Neural progenitor cell (in vitro differentiated cells): ENCODE measurements around the gene ADARB2. TPM values are rescaled to one million over a fixed set of nuclear protein-coding genes. Genes with fewer than 3 reads are reported as not detected.

Source experiments
- DNase-seq: peaks from one replicate; pipeline ENCODE4 v3.0.0-alpha.2; 2016; ENCODE audit warnings: low spot score
- H2AFZ ChIP-seq: fragments of 200-600 bp; sonication (generic); replicated peaks from 2 replicates; pipeline ENCODE4 v1.6.1; 2016; ENCODE audit warnings: antibody characterized with exemption
- H3F3A ChIP-seq: fragments of 200-600 bp; sonication (generic); 2 replicates; pipeline ENCODE4 v1.6.1; 2016; ENCODE audit warnings: antibody characterized with exemption, low read depth
- H3K27ac ChIP-seq: fragments of 200-600 bp; sonication (generic); 2 replicates; pipeline ENCODE4 v1.5.1; 2016; ENCODE audit warnings: mild to moderate bottlenecking
- H3K27me3 ChIP-seq: fragments of 200-600 bp; sonication (generic); 2 replicates; pipeline ENCODE4 v1.6.1; 2016; ENCODE audit warnings: mild to moderate bottlenecking, moderate library complexity
- H3K36me3 ChIP-seq: fragments of 200-600 bp; sonication (generic); 2 replicates; pipeline ENCODE4 v1.5.1; 2016
- H3K4me1 ChIP-seq: fragments of 200-600 bp; sonication (generic); 2 replicates; pipeline ENCODE4 v1.6.1; 2016; ENCODE audit warnings: mixed run types
- H3K4me2 ChIP-seq: fragments of 200-600 bp; sonication (generic); 2 replicates; pipeline ENCODE4 v1.6.1; 2016
- H3K4me3 ChIP-seq: fragments of 200-600 bp; sonication (generic); 2 replicates; pipeline ENCODE4 v1.5.1; 2016
- H3K79me2 ChIP-seq: fragments of 200-600 bp; sonication (generic); 2 replicates; pipeline ENCODE4 v1.6.1; 2016; ENCODE audit warnings: low read depth
- H3K9ac ChIP-seq: fragments of 200-600 bp; sonication (generic); 2 replicates; pipeline ENCODE4 v1.6.1; 2016
- H3K9me3 ChIP-seq: fragments of 200-600 bp; sonication (generic); 2 replicates; pipeline ENCODE4 v1.5.1; 2016; ENCODE audit warnings: low read depth
- H4K20me1 ChIP-seq: fragments of 200-600 bp; sonication (generic); 2 replicates; pipeline ENCODE4 v1.6.1; 2016; ENCODE audit warnings: low read depth
- H3K27ac Mint-ChIP-seq: 3 replicates; pipeline ENCODE4 v1.8.0; 2021; ENCODE audit warnings: mixed read lengths
- H3K27me3 Mint-ChIP-seq: 2 replicates; pipeline ENCODE4 v1.8.0; 2022; ENCODE audit warnings: low read depth, mild to moderate bottlenecking, inconsistent platforms, moderate library complexity, mixed read lengths; ENCODE audit not compliant: insufficient read depth
- H3K36me3 Mint-ChIP-seq: 3 replicates; pipeline ENCODE4 v1.8.0; 2021; ENCODE audit warnings: mixed read lengths
- H3K4me1 Mint-ChIP-seq: 3 replicates; pipeline ENCODE4 v1.8.0; 2021; ENCODE audit warnings: mixed read lengths
- H3K4me3 Mint-ChIP-seq: 3 replicates; pipeline ENCODE4 v1.8.0; 2021; ENCODE audit warnings: mild to moderate bottlenecking, moderate library complexity, mixed read lengths
- H3K9me3 Mint-ChIP-seq: 3 replicates; pipeline ENCODE4 v1.8.0; 2020; ENCODE audit warnings: mixed read lengths
- CTCF ChIP-seq: fragments of 200-600 bp; sonication (generic); IDR thresholded peaks from 2 replicates; pipeline ENCODE4 v1.5.1; 2017; ENCODE audit warnings: antibody characterized with exemption, mild to moderate bottlenecking
- EZH2 ChIP-seq: fragments of 200-600 bp; sonication (generic); IDR thresholded peaks from 2 replicates; pipeline ENCODE4 v1.6.1; 2017; ENCODE audit warnings: antibody characterized with exemption, mild to moderate bottlenecking, moderate library complexity
- EZH2phosphoT487 ChIP-seq: fragments of 200-600 bp; sonication (generic); IDR thresholded peaks from 2 replicates; pipeline ENCODE4 v1.6.1; 2017; ENCODE audit warnings: antibody characterized with exemption
- total RNA-seq: library from RNA; depleted of rRNA; stranded (reverse); fragments of >200 nt; gene quantifications from 2 replicates; pipeline ENCODE4 v1.2.3, GENCODE V29; 2015; ENCODE audit warnings: low replicate concordance

Gene ADARB2
- total RNA-seq, 1 donor from 2014 or later = not detected

GRCh38 chr10:1213252-1214070, 523.9 kb downstream of the ADARB2 start:
- Histone ChIP-seq H3F3A (no peaks in the 10 kb centered on the region), H3K79me2 (no peaks in the 10 kb centered on the region), H3K36me3 (no peaks in the 10 kb centered on the region), H2AFZ (no peak overlapping the region), H3K27ac (no peak overlapping the region), H3K4me3 (no peak overlapping the region), H3K4me1 (no peaks in the 10 kb centered on the region), H3K9ac (no peak overlapping the region), H3K27me3 (no peaks in the 10 kb centered on the region), H3K9me3 (no peaks in the 10 kb centered on the region), H3K4me2 (no peak overlapping the region), H4K20me1 (no peaks in the 10 kb centered on the region)
- H3K36me3 Mint-ChIP-seq = no peaks in the 10 kb centered on the region
- peaks cover 5% of the 10 kb centered on the region for H3K27me3 Mint-ChIP-seq
- peaks cover 2% of the 10 kb centered on the region for H3K9me3 Mint-ChIP-seq
- no peak overlapping the region for H3K27ac Mint-ChIP-seq
- no peak for TF ChIP-seq EZH2phosphoT487
- no peak for TF ChIP-seq EZH2
- no peak for TF ChIP-seq CTCF
- no peak overlapping the region for H3K4me3 Mint-ChIP-seq
- DNase-seq = no peak
- peaks cover 5% of the 10 kb centered on the region for H3K4me1 Mint-ChIP-seq

GRCh38 chr10:1212571-1213141, 524.7 kb downstream of the ADARB2 start:
- DNase-seq = no peak
- no peak overlapping the region for H3K4me2 ChIP-seq
- no peaks in the 10 kb centered on the region for H3K36me3 ChIP-seq
- no peaks in the 10 kb centered on the region for H4K20me1 ChIP-seq
- no peaks in the 10 kb centered on the region for H3K4me1 ChIP-seq
- no peak overlapping the region for H2AFZ ChIP-seq
- H3K27ac ChIP-seq = no peak overlapping the region
- peaks cover 5% of the 10 kb centered on the region for H3K4me1 Mint-ChIP-seq
- H3K9me3 Mint-ChIP-seq = peaks cover 2% of the 10 kb centered on the region
- no peak overlapping the region for H3K4me3 Mint-ChIP-seq
- peaks cover 5% of the 10 kb centered on the region for H3K27me3 Mint-ChIP-seq
- no peak overlapping the region for H3K9ac ChIP-seq
- H3K4me3 ChIP-seq = no peak overlapping the region
- H3K27ac Mint-ChIP-seq = no peak overlapping the region
- H3K27me3 ChIP-seq = no peaks in the 10 kb centered on the region
- H3K36me3 Mint-ChIP-seq = no peaks in the 10 kb centered on the region
- no peaks in the 10 kb centered on the region for H3F3A ChIP-seq
- TF ChIP-seq EZH2 = no peak
- no peak for TF ChIP-seq EZH2phosphoT487
- no peak for TF ChIP-seq CTCF
- H3K9me3 ChIP-seq = no peaks in the 10 kb centered on the region
- H3K79me2 ChIP-seq = no peaks in the 10 kb centered on the region

- Mint-ChIP-seq H3K27me3 (peaks cover 5% of the 10 kb centered on the region), H3K36me3 (no peaks in the 10 kb centered on the region), H3K4me3 (no peak overlapping the region), H3K27ac (no peak overlapping the region), H3K9me3 (peaks cover 2% of the 10 kb centered on the region), H3K4me1 (peaks cover 5% of the 10 kb centered on the region)
- no peak overlapping the region for H2AFZ ChIP-seq
- H3K36me3 ChIP-seq = no peaks in the 10 kb centered on the region
- H3K9me3 ChIP-seq = no peaks in the 10 kb centered on the region
- no peak overlapping the region for H3K9ac ChIP-seq
- TF ChIP-seq EZH2phosphoT487 (no peak), EZH2 (no peak), CTCF (no peak)
- H3K27ac ChIP-seq = no peak overlapping the region
- H3K4me1 ChIP-seq = no peaks in the 10 kb centered on the region
- no peak for DNase-seq
- no peaks in the 10 kb centered on the region for H4K20me1 ChIP-seq
- no peaks in the 10 kb centered on the region for H3K27me3 ChIP-seq
- no peak overlapping the region for H3K4me2 ChIP-seq
- H3K4me3 ChIP-seq = no peak overlapping the region
- no peaks in the 10 kb centered on the region for H3K79me2 ChIP-seq
- H3F3A ChIP-seq = no peaks in the 10 kb centered on the region
Measured at GRCh38 chr10:1211844-1212570, 525.3 kb downstream of the ADARB2 start.
